Neural progenitor cell (in vitro differentiated cells): ENCODE results near the gene ALDH1L1. TPM values are rescaled to one million over a fixed set of nuclear protein-coding genes. Genes with fewer than 3 reads are reported as not detected.

ENCODE experiments used
- DNase-seq: peaks from one replicate; pipeline ENCODE4 v3.0.0-alpha.2; 2016; ENCODE audit warnings: low spot score
- H2AFZ ChIP-seq: fragments of 200-600 bp; sonication (generic); replicated peaks from 2 replicates; pipeline ENCODE4 v1.6.1; 2016; ENCODE audit warnings: antibody characterized with exemption
- H3F3A ChIP-seq: fragments of 200-600 bp; sonication (generic); 2 replicates; pipeline ENCODE4 v1.6.1; 2016; ENCODE audit warnings: antibody characterized with exemption, low read depth
- H3K27ac ChIP-seq: fragments of 200-600 bp; sonication (generic); 2 replicates; pipeline ENCODE4 v1.5.1; 2016; ENCODE audit warnings: mild to moderate bottlenecking
- H3K27me3 ChIP-seq: fragments of 200-600 bp; sonication (generic); 2 replicates; pipeline ENCODE4 v1.6.1; 2016; ENCODE audit warnings: mild to moderate bottlenecking, moderate library complexity
- H3K36me3 ChIP-seq: fragments of 200-600 bp; sonication (generic); 2 replicates; pipeline ENCODE4 v1.5.1; 2016
- H3K4me1 ChIP-seq: fragments of 200-600 bp; sonication (generic); 2 replicates; pipeline ENCODE4 v1.6.1; 2016; ENCODE audit warnings: mixed run types
- H3K4me2 ChIP-seq: fragments of 200-600 bp; sonication (generic); 2 replicates; pipeline ENCODE4 v1.6.1; 2016
- H3K4me3 ChIP-seq: fragments of 200-600 bp; sonication (generic); 2 replicates; pipeline ENCODE4 v1.5.1; 2016
- H3K79me2 ChIP-seq: fragments of 200-600 bp; sonication (generic); 2 replicates; pipeline ENCODE4 v1.6.1; 2016; ENCODE audit warnings: low read depth
- H3K9ac ChIP-seq: fragments of 200-600 bp; sonication (generic); 2 replicates; pipeline ENCODE4 v1.6.1; 2016
- H3K9me3 ChIP-seq: fragments of 200-600 bp; sonication (generic); 2 replicates; pipeline ENCODE4 v1.5.1; 2016; ENCODE audit warnings: low read depth
- H4K20me1 ChIP-seq: fragments of 200-600 bp; sonication (generic); 2 replicates; pipeline ENCODE4 v1.6.1; 2016; ENCODE audit warnings: low read depth
- H3K27ac Mint-ChIP-seq: 3 replicates; pipeline ENCODE4 v1.8.0; 2021; ENCODE audit warnings: mixed read lengths
- H3K27me3 Mint-ChIP-seq: 2 replicates; pipeline ENCODE4 v1.8.0; 2022; ENCODE audit warnings: low read depth, mild to moderate bottlenecking, inconsistent platforms, moderate library complexity, mixed read lengths; ENCODE audit not compliant: insufficient read depth
- H3K36me3 Mint-ChIP-seq: 3 replicates; pipeline ENCODE4 v1.8.0; 2021; ENCODE audit warnings: mixed read lengths
- H3K4me1 Mint-ChIP-seq: 3 replicates; pipeline ENCODE4 v1.8.0; 2021; ENCODE audit warnings: mixed read lengths
- H3K4me3 Mint-ChIP-seq: 3 replicates; pipeline ENCODE4 v1.8.0; 2021; ENCODE audit warnings: mild to moderate bottlenecking, moderate library complexity, mixed read lengths
- H3K9me3 Mint-ChIP-seq: 3 replicates; pipeline ENCODE4 v1.8.0; 2020; ENCODE audit warnings: mixed read lengths
- EZH2 ChIP-seq: fragments of 200-600 bp; sonication (generic); IDR thresholded peaks from 2 replicates; pipeline ENCODE4 v1.6.1; 2017; ENCODE audit warnings: antibody characterized with exemption, mild to moderate bottlenecking, moderate library complexity
- EZH2phosphoT487 ChIP-seq: fragments of 200-600 bp; sonication (generic); IDR thresholded peaks from 2 replicates; pipeline ENCODE4 v1.6.1; 2017; ENCODE audit warnings: antibody characterized with exemption
- total RNA-seq: library from RNA; depleted of rRNA; stranded (reverse); fragments of >200 nt; gene quantifications from 2 replicates; pipeline ENCODE4 v1.2.3, GENCODE V29; 2015; ENCODE audit warnings: low replicate concordance
- TF ChIP-seq, protein P1 (sequence below): fragments of 200-600 bp; sonication (generic); IDR thresholded peaks from 2 replicates; pipeline ENCODE4 v1.5.1; 2017; ENCODE audit warnings: antibody characterized with exemption, mild to moderate bottlenecking

The ALDH1L1 gene
- total RNA-seq, 1 donor from 2014 or later = 0.60 TPM

GRCh38 chr3:126104742-126105605, 75.4 kb downstream of the ALDH1L1 start:
- TF ChIP-seq EZH2phosphoT487 (no peak), EZH2 (no peak)
- TF ChIP-seq, protein P1, sequence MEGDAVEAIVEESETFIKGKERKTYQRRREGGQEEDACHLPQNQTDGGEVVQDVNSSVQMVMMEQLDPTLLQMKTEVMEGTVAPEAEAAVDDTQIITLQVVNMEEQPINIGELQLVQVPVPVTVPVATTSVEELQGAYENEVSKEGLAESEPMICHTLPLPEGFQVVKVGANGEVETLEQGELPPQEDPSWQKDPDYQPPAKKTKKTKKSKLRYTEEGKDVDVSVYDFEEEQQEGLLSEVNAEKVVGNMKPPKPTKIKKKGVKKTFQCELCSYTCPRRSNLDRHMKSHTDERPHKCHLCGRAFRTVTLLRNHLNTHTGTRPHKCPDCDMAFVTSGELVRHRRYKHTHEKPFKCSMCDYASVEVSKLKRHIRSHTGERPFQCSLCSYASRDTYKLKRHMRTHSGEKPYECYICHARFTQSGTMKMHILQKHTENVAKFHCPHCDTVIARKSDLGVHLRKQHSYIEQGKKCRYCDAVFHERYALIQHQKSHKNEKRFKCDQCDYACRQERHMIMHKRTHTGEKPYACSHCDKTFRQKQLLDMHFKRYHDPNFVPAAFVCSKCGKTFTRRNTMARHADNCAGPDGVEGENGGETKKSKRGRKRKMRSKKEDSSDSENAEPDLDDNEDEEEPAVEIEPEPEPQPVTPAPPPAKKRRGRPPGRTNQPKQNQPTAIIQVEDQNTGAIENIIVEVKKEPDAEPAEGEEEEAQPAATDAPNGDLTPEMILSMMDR = no peak
- no peaks in the 10 kb centered on the region for H3K4me1 ChIP-seq
- H3F3A ChIP-seq = no peaks in the 10 kb centered on the region
- no peak for DNase-seq
- Mint-ChIP-seq H3K27ac (no peak overlapping the region), H3K4me3 (no peak overlapping the region), H3K36me3 (peaks cover 1% of the 10 kb centered on the region), H3K4me1 (peaks cover 25% of the 10 kb centered on the region), H3K9me3 (no peaks in the 10 kb centered on the region), H3K27me3 (peaks cover 24% of the 10 kb centered on the region)
- H3K9me3 ChIP-seq = no peaks in the 10 kb centered on the region
- H3K27ac ChIP-seq = no peak overlapping the region
- H2AFZ ChIP-seq = no peak overlapping the region
- no peaks in the 10 kb centered on the region for H3K27me3 ChIP-seq
- H4K20me1 ChIP-seq = no peaks in the 10 kb centered on the region
- H3K9ac ChIP-seq = no peak overlapping the region
- H3K79me2 ChIP-seq = no peaks in the 10 kb centered on the region
- no peaks in the 10 kb centered on the region for H3K36me3 ChIP-seq
- no peak overlapping the region for H3K4me3 ChIP-seq
- H3K4me2 ChIP-seq = no peak overlapping the region

DNA sequence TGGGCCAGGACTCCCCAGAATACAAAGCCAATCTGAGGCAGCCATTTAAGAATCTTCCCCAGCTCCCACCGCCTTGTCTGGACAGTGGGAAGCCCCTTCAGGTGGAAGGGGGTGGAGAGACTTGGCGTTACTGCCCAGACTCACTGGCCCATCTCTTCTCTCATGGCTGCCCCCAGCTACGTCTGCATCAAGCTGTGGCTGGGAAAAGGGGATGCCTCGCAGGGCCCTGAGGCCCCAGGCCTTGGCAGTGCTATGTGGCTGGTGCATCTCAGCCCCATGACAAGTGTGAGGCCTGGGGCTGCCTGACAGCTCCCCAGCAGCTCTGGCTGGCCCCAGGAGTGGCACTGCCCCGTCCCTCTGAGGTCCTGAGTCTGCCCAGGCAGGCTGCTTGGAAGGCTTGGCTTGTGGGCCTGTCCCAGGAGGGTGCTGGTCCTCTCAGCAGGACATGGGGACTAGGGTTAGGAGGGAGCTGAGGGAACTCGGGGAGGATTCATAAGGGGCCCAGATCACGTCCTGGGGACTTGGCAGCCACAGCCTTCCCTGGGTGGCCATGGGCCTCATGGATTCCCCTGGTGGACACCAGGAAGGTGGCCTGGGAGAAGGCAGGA, 76.3 kb downstream of the ALDH1L1 start:
- DNase-seq = no peak
- peaks cover 1% of the 10 kb centered on the region for H3K36me3 Mint-ChIP-seq
- no peak overlapping the region for H2AFZ ChIP-seq

GRCh38 chr3:126103121-126104027, 77.0 kb downstream of the ALDH1L1 start:
- Histone ChIP-seq H3K9ac (no peak overlapping the region), H3K4me2 (no peak overlapping the region), H4K20me1 (no peaks in the 10 kb centered on the region), H3K27ac (no peak overlapping the region), H3K4me1 (no peaks in the 10 kb centered on the region), H3K4me3 (no peak overlapping the region), H3K9me3 (no peaks in the 10 kb centered on the region), H3K79me2 (no peaks in the 10 kb centered on the region), H3F3A (no peaks in the 10 kb centered on the region), H3K27me3 (no peaks in the 10 kb centered on the region), H2AFZ (no peak overlapping the region), H3K36me3 (no peaks in the 10 kb centered on the region)
- peaks cover 1% of the 10 kb centered on the region for H3K36me3 Mint-ChIP-seq
- H3K27ac Mint-ChIP-seq = peak overlapping the region; percentile 86
- DNase-seq = peak; percentile 33
- peaks cover 12% of the 10 kb centered on the region for H3K27me3 Mint-ChIP-seq
- H3K9me3 Mint-ChIP-seq = no peaks in the 10 kb centered on the region
- H3K4me1 Mint-ChIP-seq = peaks cover 15% of the 10 kb centered on the region
- H3K4me3 Mint-ChIP-seq = no peak overlapping the region
- no peak for TF ChIP-seq EZH2
- TF ChIP-seq, protein P1 = peak; percentile 44

More for the DNA sequence above, 76.3 kb downstream of the ALDH1L1 start:
- Histone ChIP-seq H4K20me1 (no peaks in the 10 kb centered on the region), H3K4me1 (no peaks in the 10 kb centered on the region), H3K27me3 (no peaks in the 10 kb centered on the region), H3K79me2 (no peaks in the 10 kb centered on the region), H3K27ac (no peak overlapping the region), H3K4me2 (no peak overlapping the region), H3K36me3 (no peaks in the 10 kb centered on the region), H3K4me3 (no peak overlapping the region), H3K9me3 (no peaks in the 10 kb centered on the region), H3F3A (no peaks in the 10 kb centered on the region), H3K9ac (no peak overlapping the region)
- peaks cover 22% of the 10 kb centered on the region for H3K4me1 Mint-ChIP-seq
- TF ChIP-seq EZH2 (no peak), EZH2phosphoT487 (no peak)
- TF ChIP-seq, protein P1 = no peak
- H3K27me3 Mint-ChIP-seq = peaks cover 18% of the 10 kb centered on the region
- H3K27ac Mint-ChIP-seq = peak overlapping the region; percentile 46
- no peaks in the 10 kb centered on the region for H3K9me3 Mint-ChIP-seq
- H3K4me3 Mint-ChIP-seq = no peak overlapping the region
